HepG2 (cell line): Measurements from ENCODE around the gene CCSER2. TPM values are rescaled to one million over a fixed set of nuclear protein-coding genes. Genes with fewer than 3 reads are reported as not detected.

Source experiments
- ATAC-seq: fragments of 200-7000 bp; cut with Tn5 transposase; 3 replicates; pipeline ENCODE4 v1.9.1; 2020; ENCODE audit warnings: mild to moderate bottlenecking, moderate library complexity
- BruUV-seq: library from RNA; stranded (reverse); fragments of 400-500 nt; replicated peaks from 2 replicates; lab custom pipeline; 2021; lab: Mats Ljungman, UMichigan
- CTCF ChIA-PET: fragments of 300-600 bp; formaldehyde crosslinking; extraction: SDS; loops from one replicate; lab custom pipeline; 2021; ENCODE audit warnings: low total read pairs, inconsistent platforms, low intra/inter-chr PET ratio; lab: Yijun Ruan, JAX
- POLR2A ChIA-PET: fragments of 350-600 bp; sonication (Branson Sonifier 250); formaldehyde crosslinking; loops from one replicate; lab custom pipeline; 2020; ENCODE audit warnings: antibody characterized with exemption, inconsistent platforms; lab: Yijun Ruan, JAX
- DNase-seq: peaks from one replicate; pipeline ENCODE4 v3.0.0-alpha.2; 2015; ENCODE audit warnings: low spot score
- FAIRE-seq: peaks from 3 replicates; lab custom pipeline; 2011; peaks lifted over from hg19 to GRCh38; lab: Jason Lieb, UNC
- H2AFZ ChIP-seq: one replicate; pipeline ENCODE4 v1.6.1; 2011; ENCODE audit warnings: low read length, inconsistent platforms
- H3K27ac ChIP-seq: fragments of 300-600 bp; 3 replicates; pipeline ENCODE4 v1.8.0; 2011; ENCODE audit warnings: mixed run types, mild to moderate bottlenecking, mixed read lengths, low read length, inconsistent platforms; ENCODE audit not compliant: insufficient read depth; ENCODE audit errors: extremely low read length
- H3K27me3 ChIP-seq, 2 experiments: fragments of 200-600 bp in 1 of 2; 2 replicates in 1 of 2; 3 replicates in 1 of 2; pipeline versions ENCODE4 v1.6.0 to v1.8.0; 2011; ENCODE audit warnings: low read length in 2 of 2, mild to moderate bottlenecking in 2 of 2, moderate library complexity in 2 of 2, inconsistent platforms in 1 of 2; ENCODE audit not compliant: insufficient read depth in 2 of 2, control insufficient read depth in 1 of 2
- H3K36me3 ChIP-seq, 2 experiments: fragments of 200-600 bp in 1 of 2; replicated peaks in 1 of 2; 2 replicates in 1 of 2; 3 replicates in 1 of 2; pipeline versions ENCODE4 v1.5.1 to v1.8.0; 2011; ENCODE audit warnings: low read length in 2 of 2, inconsistent platforms in 1 of 2; ENCODE audit not compliant: insufficient read depth in 2 of 2, control insufficient read depth in 1 of 2
- H3K4me1 ChIP-seq: 2 replicates; pipeline ENCODE4 v1.5.1; 2012; ENCODE audit warnings: low read length, inconsistent platforms; ENCODE audit not compliant: insufficient read depth
- H3K4me2 ChIP-seq: 2 replicates; pipeline ENCODE4 v1.6.0; 2011; ENCODE audit warnings: low read depth, low read length, inconsistent platforms
- H3K4me3 ChIP-seq, 3 experiments: fragments of 200-600 bp in 1 of 3; sonication (generic), shearing (Covaris generic) in 1 of 3; replicated peaks in 1 of 3; 2 replicates each; pipeline ENCODE4 v1.5.1; 2011 to 2016; ENCODE audit warnings: low read length in 3 of 3, inconsistent platforms in 2 of 3, low read depth in 2 of 3, mild to moderate bottlenecking in 2 of 3, control low read depth in 1 of 3, mixed read lengths in 1 of 3; ENCODE audit not compliant: insufficient read depth in 1 of 3
- H3K79me2 ChIP-seq: one replicate; pipeline ENCODE4 v1.6.1; 2011; ENCODE audit warnings: low read length, inconsistent platforms; ENCODE audit not compliant: insufficient read depth
- H3K9ac ChIP-seq: 2 replicates; pipeline ENCODE4 v1.6.0; 2011; ENCODE audit warnings: mild to moderate bottlenecking, low read depth, low read length, inconsistent platforms; ENCODE audit not compliant: insufficient read depth
- H3K9me3 ChIP-seq: 2 replicates; pipeline ENCODE4 v1.5.1; 2012; ENCODE audit warnings: mild to moderate bottlenecking, low read length
- H4K20me1 ChIP-seq: 2 replicates; pipeline ENCODE4 v1.6.0; 2011; ENCODE audit warnings: inconsistent platforms, mild to moderate bottlenecking, low read length, moderate library complexity; ENCODE audit not compliant: insufficient read depth
- FLYWCH1 ChIP-seq: sonication (generic); formaldehyde crosslinking; IDR thresholded peaks from 2 replicates; pipeline ENCODE4 v1.8.1; 2023; ENCODE audit warnings: mild to moderate bottlenecking, missing genetic modification reagents
- FOSL2 ChIP-seq: sonication (generic); formaldehyde crosslinking; IDR thresholded peaks from 2 replicates; pipeline ENCODE4 v1.4.0; 2020; ENCODE audit warnings: missing genetic modification reagents
- KAT7 ChIP-seq: IDR thresholded peaks from 2 replicates; pipeline ENCODE4 v1.6.1; 2018; ENCODE audit warnings: borderline replicate concordance, missing compliant biosample characterization
- MEIS2 ChIP-seq: sonication (generic); formaldehyde crosslinking; IDR thresholded peaks from 2 replicates; pipeline ENCODE4 v1.9.0; 2021; ENCODE audit warnings: mild to moderate bottlenecking, missing genetic modification reagents
- NR2F1 ChIP-seq, 2 experiments: fragments of 450-650 bp in 1 of 2; formaldehyde crosslinking in 1 of 2; IDR thresholded peaks; 2 replicates each; pipeline versions ENCODE4 v1.5.0 to v1.6.1; 2016 to 2020; ENCODE audit warnings: mild to moderate bottlenecking in 1 of 2, missing compliant biosample characterization in 1 of 2, missing genetic modification reagents in 1 of 2, moderate library complexity in 1 of 2
- RBAK ChIP-seq: sonication (generic); formaldehyde crosslinking; IDR thresholded peaks from 2 replicates; pipeline ENCODE4 v1.5.1; 2020; ENCODE audit warnings: mild to moderate bottlenecking, missing genetic modification reagents
- WIZ ChIP-seq: sonication (generic); formaldehyde crosslinking; IDR thresholded peaks from 2 replicates; pipeline ENCODE4 v1.5.1; 2020; ENCODE audit warnings: mild to moderate bottlenecking, missing genetic modification reagents
- ZNF331 ChIP-seq: sonication (generic); formaldehyde crosslinking; IDR thresholded peaks from 2 replicates; pipeline ENCODE4 v1.4.0; 2020; ENCODE audit warnings: missing genetic modification reagents
- ZNF549 ChIP-seq: sonication (generic); formaldehyde crosslinking; IDR thresholded peaks from 2 replicates; pipeline ENCODE4 v1.5.0; 2020; ENCODE audit warnings: missing genetic modification reagents
- ZNF816 ChIP-seq: sonication (generic); formaldehyde crosslinking; IDR thresholded peaks from 2 replicates; pipeline ENCODE4 v1.8.0; 2022; ENCODE audit warnings: missing genetic modification reagents, mild to moderate bottlenecking, borderline replicate concordance
- WGBS: methylation state at CpG from one replicate; pipeline ENCODE4 v1.1.6; 2017; ENCODE audit warnings: low lambda C conversion rate; 5-methylcytosine and 5-hydroxymethylcytosine counted together
- in situ Hi-C: cut with HindIII; loops from 2 replicates; pipeline ENCODE4 v1.10.0; 2017; ENCODE audit warnings: low pct_unique_long_range_greater_than_20kb; ENCODE audit not compliant: extremely low pct_ligation_motif_present
- intact Hi-C: fragments of 100-400 bp; cut with micrococcal nuclease; formaldehyde crosslinking; loops from one replicate; pipeline ENCODE4 v1.10.0; 2022; ENCODE audit not compliant: unreplicated experiment
- polyA plus RNA-seq, 8 experiments: library from polyadenylated mRNA; depleted of rRNA in 3 of 8; stranded (reverse) in 7 of 8; unstranded in 1 of 8; fragments of >200 nt; fragmentation: Illumina TruSeq in 4 of 8; extraction: Trizol in 4 of 8; gene quantifications; 2 replicates each; pipeline versions ENCODE4 v1.2.1 to v1.2.3, GENCODE V29; 2011 to 2016; ENCODE audit warnings: low read depth in 4 of 8, missing spikeins in 1 of 8, mixed read lengths in 1 of 8; ENCODE audit not compliant: insufficient read depth in 1 of 8
- total RNA-seq, 5 experiments: library from RNA; depleted of rRNA; stranded (reverse); fragments of >200 nt; fragmentation: Illumina TruSeq; extraction: Trizol; gene quantifications; 2 replicates each; pipeline ENCODE4 v1.2.3, GENCODE V29; 2016; ENCODE audit warnings: low read depth in 1 of 5

The CCSER2 gene
- total and polyA plus RNA-seq, 2 of the 13 experiments (the other 11 are each of a cell fraction or from before 2014, with no cell fraction given): 13.3 to 17.2 TPM

DNA sequence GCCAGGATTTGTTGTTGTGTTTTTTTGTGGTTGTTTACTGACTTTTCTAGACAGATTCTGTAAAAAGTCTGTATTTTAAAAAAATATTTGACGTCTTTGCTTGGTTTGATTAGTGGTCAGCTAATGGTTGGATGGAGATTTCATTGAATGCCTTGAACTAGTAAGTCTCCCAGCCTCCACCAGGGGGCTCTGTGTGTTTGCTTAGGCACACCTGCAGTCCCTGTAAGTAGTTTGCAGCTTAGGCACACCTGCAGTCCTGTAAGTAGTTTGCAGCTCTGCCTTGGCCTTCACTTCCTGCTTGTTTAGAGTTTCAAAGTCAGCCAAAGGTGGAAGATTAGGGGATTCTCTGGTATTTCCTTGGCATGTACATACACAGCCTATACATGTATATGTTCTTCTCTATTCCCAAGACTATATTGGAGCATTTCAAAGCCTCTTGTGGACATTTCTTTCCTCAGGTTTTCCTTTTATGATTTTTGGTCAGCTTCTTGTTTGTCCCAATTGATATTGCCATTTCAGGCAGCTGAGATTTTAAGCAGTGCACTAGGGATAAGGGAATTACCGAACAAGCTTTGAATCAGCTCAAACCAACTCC lies 101.6 kb downstream of the CCSER2 start (continued):
- TF ChIP-seq WIZ (CRISPR knock-in tag) (no peak), RBAK (CRISPR knock-in tag) (no peak), KAT7 (CRISPR knock-in tag) (no peak), FLYWCH1 (CRISPR knock-in tag) (no peak), NR2F1 (CRISPR knock-in tag; IDR thresholded peaks at IDR 0.05) (no peak), MEIS2 (CRISPR knock-in tag) (no peak), ZNF816 (CRISPR knock-in tag) (no peak), ZNF331 (peak; percentile 12; the same call in 1 of the 2 replicates), FOSL2 (CRISPR knock-in tag) (0 out of 2 replicates have a peak, but pooled peaks have one; percentile 22)

DNA sequence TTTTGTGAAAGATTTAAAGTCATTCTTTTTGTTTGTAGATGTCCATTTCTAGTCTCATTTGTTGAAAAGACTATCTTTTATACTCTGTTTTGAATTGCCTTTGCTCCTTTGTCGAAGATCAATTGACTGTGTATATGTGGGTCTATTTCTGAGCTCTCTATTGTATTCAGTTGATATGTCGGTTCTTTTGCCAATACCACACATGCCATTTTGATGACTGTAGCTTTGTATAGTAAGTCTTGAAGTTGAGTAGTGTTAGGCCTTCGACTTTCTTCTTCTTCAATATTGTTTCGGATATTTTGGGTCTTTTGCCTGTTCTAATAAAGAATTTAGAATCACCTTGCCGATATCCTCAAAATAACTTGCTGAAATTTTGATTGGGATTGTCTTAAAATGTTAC lies 104.5 kb downstream of the CCSER2 start:
- no peak for TF ChIP-seq ZNF549
- BruUV-seq: no TSS peak
- Histone ChIP-seq H3K27ac (no peak overlapping the region), H3K79me2 (peaks cover 4% of the 10 kb centered on the region), H3K4me3 (no peak overlapping the region), H2AFZ (no peak overlapping the region), H3K27me3 (no peaks in the 10 kb centered on the region), H4K20me1 (no peaks in the 10 kb centered on the region), H3K4me1 (peaks cover 4% of the 10 kb centered on the region; the same call in 1 of the 2 replicates), H3K4me2 (no peak overlapping the region), H3K36me3 (no peaks in the 10 kb centered on the region), H3K9ac (no peak overlapping the region), H3K9me3 (no peaks in the 10 kb centered on the region)
- in situ Hi-C loops (loop anchor here (10.0 kb wide), 1 partner anchor 102 kb away; no protein-coding TSS in a partner anchor), intact Hi-C loops (no loop called here)
- POLR2A ChIA-PET: no interaction called here
- FAIRE-seq: no peak
- CTCF ChIA-PET: no interaction called here
- ATAC-seq: no peak
- 94% methylated on average over 5 of the region's 5 CpGs for WGBS
- DNase-seq: no peak
